PC-3 (cell line): ENCODE results near the gene POLR3GL. TPM values are rescaled to one million over a fixed set of nuclear protein-coding genes. Genes with fewer than 3 reads are reported as not detected.

ENCODE experiments used
- ATAC-seq: fragments of 200-7000 bp; cut with Tn5 transposase; 2 replicates; pipeline ENCODE4 v1.9.1; 2020; ENCODE audit warnings: mild to moderate bottlenecking, moderate library complexity
- BruUV-seq: library from RNA; stranded (reverse); fragments of 400-500 nt; replicated peaks from 2 replicates; lab custom pipeline; 2021; lab: Mats Ljungman, UMichigan
- CTCF ChIA-PET: fragments of 300-600 bp; sonication (Branson Sonifier 250); formaldehyde crosslinking; loops from one replicate; lab custom pipeline; 2022; ENCODE audit warnings: antibody characterized with exemption; lab: Charles Lee
- POLR2A ChIA-PET: fragments of 300-600 bp; sonication (Branson Sonifier 250); formaldehyde crosslinking; loops from one replicate; lab custom pipeline; 2022; ENCODE audit warnings: antibody characterized with exemption; ENCODE audit not compliant: unreplicated experiment; lab: Charles Lee
- DNase-seq: peaks from one replicate; pipeline ENCODE4 v3.0.0-alpha.2; 2015
- H2AFZ ChIP-seq: fragments of 300-600 bp; sonication (generic); 2 replicates; pipeline ENCODE4 v1.6.0; 2016; ENCODE audit warnings: antibody characterized with exemption, low read length
- H3F3A ChIP-seq: fragments of 300-600 bp; sonication (generic); one replicate; pipeline ENCODE4 v1.6.0; 2017; ENCODE audit warnings: antibody characterized with exemption, low read length, control low read depth, mild to moderate bottlenecking; ENCODE audit not compliant: unreplicated experiment
- H3K27ac ChIP-seq: fragments of 300-600 bp; sonication (generic); 2 replicates; pipeline ENCODE4 v1.5.1; 2016; ENCODE audit warnings: mild to moderate bottlenecking, low read length
- H3K27me3 ChIP-seq: fragments of 300-600 bp; sonication (generic); 2 replicates; pipeline ENCODE4 v1.6.1; 2016; ENCODE audit warnings: low read length, mixed read lengths
- H3K36me3 ChIP-seq: fragments of 300-600 bp; sonication (generic); 2 replicates; pipeline ENCODE4 v1.6.1; 2016; ENCODE audit warnings: low read depth, mixed run types, low read length, mixed read lengths
- H3K4me1 ChIP-seq: fragments of 300-600 bp; sonication (generic); 2 replicates; pipeline ENCODE4 v1.5.1; 2016; ENCODE audit warnings: low read length; ENCODE audit not compliant: insufficient read depth
- H3K4me2 ChIP-seq: fragments of 300-600 bp; sonication (generic); 2 replicates; pipeline ENCODE4 v1.6.0; 2016; ENCODE audit warnings: low read length
- H3K4me3 ChIP-seq: fragments of 300-600 bp; sonication (generic); 2 replicates; pipeline ENCODE4 v1.5.1; 2016; ENCODE audit warnings: mild to moderate bottlenecking, low read length, mixed read lengths
- H3K79me2 ChIP-seq: fragments of 300-600 bp; sonication (generic); 2 replicates; pipeline ENCODE4 v1.6.1; 2017; ENCODE audit warnings: low read length, mixed read lengths
- H3K9ac ChIP-seq: fragments of 300-600 bp; sonication (generic); 2 replicates; pipeline ENCODE4 v1.6.0; 2016; ENCODE audit warnings: mild to moderate bottlenecking, low read length
- H3K9me2 ChIP-seq: fragments of 300-600 bp; sonication (generic); replicated peaks from 2 replicates; pipeline ENCODE4 v1.6.1; 2016; ENCODE audit warnings: mixed run types, low read length, mixed read lengths
- H3K9me3 ChIP-seq: fragments of 300-600 bp; sonication (generic); 2 replicates; pipeline ENCODE4 v1.6.1; 2016; ENCODE audit warnings: low read length, mixed read lengths
- H4K20me1 ChIP-seq: fragments of 300-600 bp; sonication (generic); 2 replicates; pipeline ENCODE4 v1.6.1; 2016; ENCODE audit warnings: low read length, mixed read lengths
- CTCF ChIP-seq: fragments of 300-600 bp; sonication (generic); conservative IDR thresholded peaks from 2 replicates; pipeline ENCODE4 v1.5.1; 2017; ENCODE audit warnings: antibody characterized with exemption, low read depth, mild to moderate bottlenecking, low read length
- EZH2 ChIP-seq: fragments of 300-600 bp; sonication (generic); IDR thresholded peaks from one replicate; pipeline ENCODE4 v1.6.1; 2017; ENCODE audit warnings: antibody characterized with exemption, mild to moderate bottlenecking, low read length; ENCODE audit not compliant: unreplicated experiment
- EZH2phosphoT487 ChIP-seq: fragments of 300-600 bp; sonication (generic); IDR thresholded peaks from 2 replicates; pipeline ENCODE4 v1.6.1; 2018; ENCODE audit warnings: mild to moderate bottlenecking, antibody characterized with exemption, low read length, borderline replicate concordance
- intact Hi-C: fragments of 100-400 bp; cut with micrococcal nuclease; formaldehyde crosslinking; loops from 2 replicates; pipeline ENCODE4 v1.9.0; 2023
- total RNA-seq: library from RNA; depleted of rRNA; stranded (reverse); fragments of >200 nt; gene quantifications from 2 replicates; pipeline ENCODE4 v1.2.3, GENCODE V29; 2014

POLR3GL gene
- total RNA-seq, 1 experiment from 2014 or later = 8.4 TPM

- Histone ChIP-seq H3K4me1 (peaks cover 35% of the 10 kb centered on the region), H3K36me3 (no peaks in the 10 kb centered on the region), H3K4me3 (peak overlapping the region; percentile 76), H3K79me2 (no peaks in the 10 kb centered on the region), H3K9me2 (no peaks in the 10 kb centered on the region), H3K27me3 (no peaks in the 10 kb centered on the region), H3F3A (no peaks in the 10 kb centered on the region), H3K27ac (no peak overlapping the region), H4K20me1 (no peaks in the 10 kb centered on the region), H2AFZ (peak overlapping the region; percentile 87), H3K9ac (peak overlapping the region; percentile 56), H3K4me2 (peak overlapping the region; percentile 91), H3K9me3 (no peaks in the 10 kb centered on the region)
- BruUV-seq = no TSS peak
- intact Hi-C loops = no loop called here
- ATAC-seq = no peak
- ChIA-PET POLR2A (interaction anchor here (0.5 to 1.0 kb wide), 3 partner anchors 15 to 42 kb away, joined by 3 to 9 read pairs (median 4); partner anchors contain the start of gene RBM8A), CTCF (interaction anchor here (1.0 kb wide), 2 partner anchors 73 to 106 kb away, joined by 5 to 6 read pairs; partner anchors contain the start of gene PIAS3)
- TF ChIP-seq CTCF (no peak), EZH2phosphoT487 (no peak), EZH2 (no peak)
- peak; percentile 19 for DNase-seq
Observed at GRCh38 chr1:145965119-145965744, 742 bp downstream of the POLR3GL start.

GRCh38 chr1:145967288-145967687 lies 2.8 kb downstream of the POLR3GL start:
- Histone ChIP-seq H3K27ac (no peak overlapping the region), H3K36me3 (no peaks in the 10 kb centered on the region), H3F3A (no peaks in the 10 kb centered on the region), H3K79me2 (no peaks in the 10 kb centered on the region), H3K9me3 (no peaks in the 10 kb centered on the region), H4K20me1 (no peaks in the 10 kb centered on the region), H3K4me1 (peaks cover 18% of the 10 kb centered on the region), H2AFZ (no peak overlapping the region), H3K4me2 (no peak overlapping the region), H3K4me3 (no peak overlapping the region), H3K27me3 (no peaks in the 10 kb centered on the region), H3K9ac (no peak overlapping the region), H3K9me2 (no peaks in the 10 kb centered on the region)
- no peak for ATAC-seq
- ChIA-PET POLR2A (no interaction called here), CTCF (no interaction called here)
- DNase-seq = no peak
- no peak for TF ChIP-seq EZH2phosphoT487
- no peak for TF ChIP-seq CTCF
- TF ChIP-seq EZH2 = no peak
- intact Hi-C loops = no loop called here
- no TSS peak for BruUV-seq

- no peaks in the 10 kb centered on the region for H3K9me2 ChIP-seq
- no peaks in the 10 kb centered on the region for H3K27me3 ChIP-seq
- no peak for ATAC-seq
- no peaks in the 10 kb centered on the region for H3K79me2 ChIP-seq
- no peak for TF ChIP-seq CTCF
- no peak for TF ChIP-seq EZH2phosphoT487
- TF ChIP-seq EZH2 = no peak
- H2AFZ ChIP-seq = no peak overlapping the region
- H3K4me3 ChIP-seq = no peak overlapping the region
- BruUV-seq = no TSS peak
- POLR2A ChIA-PET = no interaction called here
- H3F3A ChIP-seq = no peaks in the 10 kb centered on the region
- H3K36me3 ChIP-seq = no peaks in the 10 kb centered on the region
- no peak overlapping the region for H3K4me2 ChIP-seq
- CTCF ChIA-PET = no interaction called here
- DNase-seq = no peak
- no peak overlapping the region for H3K9ac ChIP-seq
- H3K9me3 ChIP-seq = no peaks in the 10 kb centered on the region
- peaks cover 5% of the 10 kb centered on the region for H3K4me1 ChIP-seq
- H4K20me1 ChIP-seq = no peaks in the 10 kb centered on the region
- no peak overlapping the region for H3K27ac ChIP-seq
- intact Hi-C loops = no loop called here
Observed at GRCh38 chr1:145972580-145972979, 8.1 kb downstream of the POLR3GL start.
